ENCODE measurements around the gene MXRA7.
"Not testable (repeated sequence)": the region's sequence is repeated elsewhere in the genome, so short reads cannot be mapped to it uniquely, and the experiment has no call there.

Gene MXRA7, protein sequence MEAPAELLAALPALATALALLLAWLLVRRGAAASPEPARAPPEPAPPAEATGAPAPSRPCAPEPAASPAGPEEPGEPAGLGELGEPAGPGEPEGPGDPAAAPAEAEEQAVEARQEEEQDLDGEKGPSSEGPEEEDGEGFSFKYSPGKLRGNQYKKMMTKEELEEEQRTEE
- total RNA-seq: 17.6 to 28.5 reads per million in 2 donors

DNA sequence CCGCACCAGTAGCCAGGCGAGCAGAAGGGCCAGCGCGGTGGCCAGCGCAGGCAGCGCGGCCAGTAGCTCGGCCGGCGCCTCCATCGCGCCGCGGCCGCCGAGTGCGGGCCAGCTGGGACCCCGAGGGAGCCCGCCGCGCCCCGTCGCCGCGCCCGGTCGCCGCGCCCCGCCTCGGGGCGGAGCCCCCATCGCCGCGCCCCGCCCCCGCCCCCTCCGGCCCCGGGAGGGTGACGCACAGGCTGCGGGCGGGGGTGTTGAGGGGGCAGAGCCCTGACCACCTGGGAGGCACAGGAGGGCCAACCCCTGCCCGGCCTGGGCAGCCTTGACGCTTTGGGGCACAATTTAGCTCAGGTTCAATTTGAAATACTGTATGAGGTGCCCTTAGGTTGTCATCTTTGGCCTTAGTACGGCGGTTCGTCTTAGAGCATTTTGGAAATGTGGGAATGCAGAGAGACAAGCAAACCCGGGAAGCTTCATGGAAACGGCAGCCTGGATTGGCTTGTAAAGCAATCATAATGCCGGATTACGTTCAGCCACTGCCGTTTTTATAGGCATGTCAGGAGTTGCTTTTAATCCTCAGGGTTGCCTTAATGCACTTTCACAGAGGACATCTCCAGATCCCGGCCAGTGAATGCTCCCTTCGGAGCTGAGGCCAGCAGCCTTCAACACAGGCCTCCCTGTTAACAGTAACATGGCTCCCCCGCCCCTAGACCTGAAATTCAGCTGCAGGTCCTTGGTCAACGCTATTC, at the start of gene MXRA7:
Gene MXRA7 (minus strand): TSS at position 103 of the 749 bp plus-strand sequence. CDS start 19 bp downstream, at position 84.
- DNase-seq: peak; percentile 66

DNA sequence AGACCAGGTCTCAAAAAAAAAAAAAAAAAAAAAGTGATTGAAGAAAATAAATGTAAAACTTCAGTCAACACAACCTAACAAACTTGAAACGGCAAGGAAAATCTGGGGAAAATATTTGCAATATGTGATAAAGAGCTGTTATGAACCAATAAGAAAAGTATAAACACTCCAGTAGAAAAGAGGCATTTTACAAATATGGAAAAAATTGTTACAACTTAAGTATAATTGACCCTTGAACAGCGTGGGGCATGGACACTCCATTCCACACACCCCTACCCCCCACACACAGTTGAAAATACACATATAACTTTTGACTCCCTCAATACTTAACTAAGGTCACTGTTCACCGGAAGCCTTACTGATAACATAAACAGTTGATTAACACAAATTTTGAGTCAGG, 47.8 kb upstream of the MXRA7 start:
- DNase-seq: no peak

DNA sequence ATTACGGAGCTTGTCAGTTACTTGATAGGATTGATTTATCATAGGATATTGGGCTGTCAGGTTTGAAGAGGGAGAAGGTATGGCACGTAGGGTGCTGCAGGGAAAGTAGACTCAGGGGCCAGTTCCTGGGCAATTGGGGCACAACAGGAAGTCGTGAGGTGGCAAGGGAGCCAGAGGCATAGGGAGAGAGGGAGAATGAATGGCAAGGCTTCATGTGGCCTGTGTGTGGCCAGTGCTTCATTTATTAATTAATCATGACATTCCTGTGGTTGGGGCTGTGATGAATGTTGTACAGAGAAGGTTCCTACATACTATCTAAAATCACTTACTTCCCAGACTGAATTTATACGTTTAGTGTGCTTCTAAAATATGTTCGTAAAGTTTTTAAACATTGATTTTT, 46.5 kb upstream of the MXRA7 start:
- DNase-seq: no peak

DNA sequence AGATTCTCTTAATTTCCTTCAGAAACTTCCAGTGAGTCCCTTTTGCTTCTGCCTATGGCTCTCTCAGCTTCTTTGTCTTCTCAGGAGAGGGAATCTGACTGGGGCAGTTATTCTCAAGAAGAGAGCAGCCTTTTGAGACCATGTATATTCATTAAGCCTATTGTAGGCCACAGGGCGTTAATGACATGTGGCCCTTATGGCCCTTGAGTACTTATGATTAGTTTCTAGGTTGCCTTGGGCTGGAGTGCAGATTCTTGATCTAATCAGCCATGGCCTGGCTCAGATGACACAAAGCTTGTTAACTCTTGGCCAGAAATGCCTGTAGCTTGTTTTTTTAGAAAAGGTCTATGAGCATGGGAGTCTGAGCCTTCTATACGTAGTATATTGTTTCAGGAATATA, 44.5 kb upstream of the MXRA7 start:
- DNase-seq: no peak

DNA sequence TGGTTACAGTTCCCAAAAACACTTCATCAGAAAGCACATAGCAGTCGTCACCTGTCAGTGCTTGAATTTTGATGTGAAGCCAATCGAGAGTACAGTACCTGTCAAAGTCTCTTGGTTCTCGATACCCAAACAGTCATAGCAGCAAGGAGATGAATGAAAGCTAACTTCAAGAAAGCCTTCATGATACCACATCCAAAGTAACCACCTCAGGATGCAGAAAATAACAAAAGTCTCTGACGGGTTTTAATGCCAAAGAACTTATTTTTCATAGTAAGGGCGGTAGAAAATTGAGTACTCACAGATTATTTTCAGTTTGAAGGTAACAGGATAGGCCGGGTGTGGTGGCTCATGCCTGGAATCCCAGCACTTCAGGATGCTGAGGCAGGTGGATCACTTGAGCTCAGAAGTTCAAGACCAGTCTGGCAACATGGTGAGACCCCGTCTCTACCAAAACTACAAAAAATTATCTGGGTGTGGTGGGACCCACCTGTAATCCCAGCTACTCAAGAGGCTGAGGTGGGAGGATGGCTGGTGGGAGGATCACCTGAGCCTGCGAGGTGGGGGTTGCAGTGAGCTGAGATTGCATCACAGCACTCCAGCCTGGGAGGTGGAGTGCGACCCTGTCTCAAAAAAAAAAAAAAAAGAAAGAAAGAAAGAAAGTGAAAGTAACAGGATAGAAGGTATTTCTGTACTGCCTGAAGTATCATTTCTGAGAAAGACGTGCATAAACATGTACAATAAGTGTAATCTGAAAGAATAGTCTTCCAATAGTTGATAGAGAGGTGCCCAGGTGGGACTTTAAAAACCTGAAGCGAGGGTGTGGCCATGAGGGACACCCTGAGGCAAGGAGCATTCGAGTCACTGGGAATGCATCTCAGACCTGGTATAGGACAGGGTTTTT, 42.5 kb upstream of the MXRA7 start:
- no peak for DNase-seq

DNA sequence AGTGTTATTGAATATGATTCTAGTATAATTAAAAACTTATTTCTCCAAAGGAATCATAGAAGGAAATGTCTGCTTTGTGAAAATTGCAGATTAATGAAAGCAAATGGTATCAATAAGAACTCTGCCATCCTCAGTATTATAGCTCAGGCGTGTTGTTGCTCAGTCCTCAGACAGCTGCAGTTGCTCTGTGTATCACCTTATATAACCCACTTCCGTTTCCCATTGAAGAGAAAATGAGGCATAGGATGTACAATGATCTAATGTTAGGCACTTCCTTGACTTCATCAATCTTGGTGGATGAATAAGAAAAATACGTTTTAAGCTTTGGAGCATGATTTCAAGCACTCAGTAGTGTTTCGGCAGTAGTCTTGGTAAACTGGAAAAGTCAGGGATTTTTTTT, 41.2 kb upstream of the MXRA7 start:
- DNase-seq: no peak

DNA sequence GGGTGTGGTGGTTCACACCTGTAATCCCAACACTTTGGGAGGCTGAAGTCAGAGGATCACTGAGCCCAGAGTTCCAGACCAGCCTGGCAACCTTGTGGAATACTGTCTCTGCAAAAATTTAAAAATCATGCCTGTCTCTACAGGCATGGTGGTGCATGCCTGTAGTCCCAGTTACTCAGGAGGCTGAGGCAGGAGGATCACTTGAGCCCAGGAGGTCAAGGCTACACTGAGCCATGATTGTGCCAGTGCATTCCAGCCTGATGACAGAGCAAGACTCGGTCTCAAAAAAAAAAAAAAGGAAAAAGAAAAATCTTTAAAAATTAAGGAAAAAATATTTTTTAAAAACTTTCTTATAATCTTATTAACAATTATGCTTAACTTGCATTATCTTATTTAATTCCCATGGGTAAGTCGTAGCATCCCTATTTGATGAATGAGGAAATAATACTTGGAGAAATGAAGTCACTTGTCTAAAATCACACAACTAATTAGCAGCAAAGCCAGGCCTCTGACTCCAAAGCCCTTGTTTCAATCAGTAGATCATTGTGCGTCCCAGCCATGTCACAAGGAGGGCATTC, 40.7 kb upstream of the MXRA7 start:
- DNase-seq: no peak

DNA sequence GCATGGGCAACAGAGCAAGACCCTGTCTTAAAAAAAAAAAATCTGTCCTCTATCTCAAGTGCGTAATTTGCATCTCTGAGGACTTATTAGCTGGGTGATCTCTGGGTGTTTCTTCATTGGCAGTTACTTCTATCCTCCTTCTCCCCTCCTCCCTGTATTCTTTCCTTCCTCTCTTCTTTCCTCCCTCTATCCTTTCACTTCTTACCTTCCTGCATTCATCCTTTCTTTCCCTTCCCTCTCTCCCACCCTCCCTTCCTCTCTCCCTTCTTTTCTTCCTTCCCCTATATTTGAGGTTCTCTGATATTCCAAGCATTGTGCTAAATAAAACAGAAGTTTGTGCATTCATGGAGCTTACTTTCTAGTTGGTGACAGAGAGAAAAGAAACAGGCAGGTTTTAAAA, 37.9 kb upstream of the MXRA7 start:
- no peak for DNase-seq

DNA sequence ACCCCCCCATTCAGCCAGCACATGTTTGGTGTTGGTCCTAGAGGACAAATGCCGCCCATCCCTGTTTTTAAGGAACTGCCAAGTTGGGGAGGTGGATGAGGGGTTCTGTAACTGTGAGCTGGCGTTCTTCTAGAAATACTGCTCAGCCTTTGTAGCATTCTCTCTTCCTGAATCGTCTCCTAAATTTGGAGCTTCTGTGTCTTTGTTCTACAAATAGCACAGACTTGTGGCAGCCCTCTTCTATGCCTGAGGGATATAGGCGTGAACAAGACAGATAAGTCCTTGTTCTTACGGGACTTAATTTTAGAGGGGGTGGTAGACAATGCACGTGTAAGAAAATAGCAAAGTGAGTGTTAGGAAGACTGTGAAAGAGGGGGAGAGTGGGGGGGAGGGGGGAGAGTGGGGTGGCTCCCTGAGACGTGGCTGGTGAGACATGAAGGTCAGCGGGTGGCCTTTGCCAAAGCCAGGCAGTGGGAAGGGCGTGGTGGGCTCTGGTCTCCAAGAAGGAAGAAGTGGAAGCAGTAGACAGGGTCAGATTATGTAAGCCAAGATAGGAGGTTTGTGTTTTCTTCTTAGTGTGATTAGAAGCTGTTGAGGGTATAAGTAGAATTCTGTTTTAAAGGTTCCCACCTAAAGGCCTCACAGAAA, 37.1 kb upstream of the MXRA7 start:
- no peak for DNase-seq

DNA sequence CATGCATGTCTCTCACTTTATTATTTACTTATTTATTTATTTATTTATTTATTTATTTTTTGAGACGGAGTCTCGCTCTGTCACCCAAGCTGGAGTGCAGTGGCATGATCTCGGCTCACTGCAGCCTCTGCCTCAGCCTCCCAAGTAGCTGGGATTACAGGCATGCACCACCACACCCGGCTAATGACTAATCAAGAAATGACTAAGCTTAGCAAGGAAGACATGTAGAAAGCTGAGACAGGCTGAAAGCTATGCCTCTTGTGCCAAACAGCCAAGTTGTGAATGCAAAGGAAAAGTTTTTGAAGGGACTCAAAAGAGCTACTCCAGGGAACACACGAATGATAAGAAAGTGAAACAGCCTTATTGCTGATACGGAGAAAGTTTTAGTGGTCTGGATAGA, 35.0 kb upstream of the MXRA7 start:
- DNase-seq: not testable (repeated sequence)

DNA sequence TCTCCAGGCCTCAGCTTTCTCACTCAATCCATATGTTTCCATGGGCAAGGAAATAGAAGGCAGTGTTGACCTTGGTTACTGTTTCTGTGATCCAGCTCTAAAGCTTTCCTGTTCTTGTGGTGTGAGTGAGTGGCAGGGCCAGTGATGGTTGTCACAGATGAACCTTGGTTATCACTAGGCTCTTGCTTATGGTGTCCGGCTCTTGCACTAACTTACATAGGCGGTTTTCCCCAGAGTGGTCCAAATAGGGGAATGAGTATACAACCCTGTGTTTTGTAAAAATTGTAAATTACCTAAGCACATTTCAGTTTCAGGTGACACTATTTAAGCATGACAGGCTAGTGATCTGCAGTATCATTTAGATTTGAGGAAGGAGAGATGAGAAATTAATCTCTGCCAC, 34.0 kb upstream of the MXRA7 start:
- DNase-seq: no peak

DNA sequence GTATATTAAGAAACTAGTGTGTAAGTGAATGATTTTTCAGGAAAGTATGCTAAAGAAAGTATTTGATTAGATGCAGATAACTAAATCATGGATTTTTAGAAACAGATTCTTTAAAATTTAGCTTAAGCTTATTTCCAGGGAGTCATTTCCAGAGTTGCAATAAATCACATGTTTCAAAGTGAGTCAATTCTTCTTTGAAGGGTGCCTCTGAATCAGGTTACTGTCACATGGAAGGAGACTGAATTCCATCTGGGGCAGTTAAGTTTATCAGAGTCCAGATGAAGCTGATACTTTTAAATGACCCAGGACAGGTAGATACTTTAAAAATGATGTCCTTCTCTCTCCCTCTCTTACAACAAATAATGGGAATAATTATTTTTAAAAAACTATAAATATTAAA, 32.2 kb upstream of the MXRA7 start:
- no peak for DNase-seq

DNA sequence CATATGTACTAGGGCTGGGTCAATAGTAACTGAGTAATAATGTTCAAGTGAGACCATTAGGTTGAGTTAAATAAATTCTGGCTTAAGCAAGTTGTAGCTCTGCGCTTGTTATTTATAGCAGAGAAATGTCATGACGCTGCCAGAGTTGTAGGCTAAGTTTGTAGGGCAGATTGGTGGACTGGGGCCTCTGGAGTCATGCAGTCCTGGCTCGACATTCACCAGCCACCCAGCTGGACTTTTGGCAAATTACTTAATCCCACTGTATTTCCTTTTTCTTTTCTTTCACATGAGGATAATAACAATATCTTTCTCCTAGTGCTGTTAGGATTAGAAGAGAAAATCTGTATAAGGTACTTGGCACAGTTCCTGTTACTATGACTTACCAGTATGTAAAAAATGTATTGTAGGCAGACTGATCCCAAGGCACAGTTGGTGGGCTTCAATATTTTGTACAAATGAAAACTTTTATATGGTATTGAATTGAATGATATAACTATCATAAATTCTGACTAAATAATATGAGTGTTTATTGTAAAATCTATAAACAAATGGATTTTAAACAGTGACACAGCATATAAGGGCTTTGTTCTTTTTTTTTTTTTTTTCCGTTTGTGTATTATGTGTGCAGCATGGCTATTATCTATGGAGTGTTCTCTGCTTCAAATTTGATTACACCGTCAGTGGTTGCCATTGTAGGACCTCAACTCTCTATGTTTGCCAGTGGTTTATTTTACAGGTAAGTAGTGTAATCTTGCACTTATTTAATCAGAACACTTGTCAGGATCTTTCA, 29.8 kb upstream of the MXRA7 start:
- no peak for DNase-seq

DNA sequence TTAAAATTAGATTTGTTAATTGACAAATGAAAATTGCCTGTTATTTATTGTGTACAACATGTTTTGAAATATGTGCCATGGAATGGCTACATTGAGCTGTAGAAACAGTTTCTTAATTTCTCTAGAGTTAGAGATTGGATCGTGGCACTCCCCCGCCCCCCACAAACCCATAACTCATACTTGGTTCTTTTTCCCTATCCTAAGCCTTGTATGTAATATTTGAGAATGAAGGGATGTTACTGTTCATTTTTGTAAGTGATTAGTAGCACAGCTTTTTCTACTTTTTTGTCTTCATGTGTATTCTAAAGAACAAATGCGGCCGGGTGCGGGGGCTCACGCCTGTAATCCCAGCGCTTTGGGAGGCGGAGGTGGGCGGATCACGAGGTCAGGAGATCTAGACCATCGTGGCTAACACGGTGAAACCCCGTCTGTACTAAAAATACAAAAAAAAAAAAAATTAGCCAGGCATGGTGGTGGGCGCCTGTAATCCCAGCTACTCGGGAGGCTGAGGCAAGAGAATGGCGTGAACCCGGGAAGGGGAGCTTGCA, 28.9 kb upstream of the MXRA7 start:
- not testable (repeated sequence) for DNase-seq

DNA sequence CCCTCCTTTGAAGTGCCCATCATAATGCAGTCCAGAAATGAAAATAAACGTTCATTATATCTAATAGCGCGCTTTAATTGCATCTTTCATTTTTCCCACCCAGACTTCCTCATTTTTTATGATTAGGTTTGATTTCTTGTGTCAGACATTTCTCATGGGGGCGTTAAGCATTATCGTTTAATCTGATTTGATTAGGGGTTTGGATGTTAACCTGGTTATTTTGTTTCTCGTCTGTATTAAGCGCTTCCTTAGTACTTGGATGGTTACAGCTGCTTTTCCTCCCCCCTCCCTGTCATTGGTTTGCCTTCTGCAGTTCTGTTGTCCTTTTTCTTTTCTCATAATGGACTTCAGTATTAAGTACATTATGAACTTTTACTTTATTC, 27.7 kb upstream of the MXRA7 start:
- no peak for DNase-seq

DNA sequence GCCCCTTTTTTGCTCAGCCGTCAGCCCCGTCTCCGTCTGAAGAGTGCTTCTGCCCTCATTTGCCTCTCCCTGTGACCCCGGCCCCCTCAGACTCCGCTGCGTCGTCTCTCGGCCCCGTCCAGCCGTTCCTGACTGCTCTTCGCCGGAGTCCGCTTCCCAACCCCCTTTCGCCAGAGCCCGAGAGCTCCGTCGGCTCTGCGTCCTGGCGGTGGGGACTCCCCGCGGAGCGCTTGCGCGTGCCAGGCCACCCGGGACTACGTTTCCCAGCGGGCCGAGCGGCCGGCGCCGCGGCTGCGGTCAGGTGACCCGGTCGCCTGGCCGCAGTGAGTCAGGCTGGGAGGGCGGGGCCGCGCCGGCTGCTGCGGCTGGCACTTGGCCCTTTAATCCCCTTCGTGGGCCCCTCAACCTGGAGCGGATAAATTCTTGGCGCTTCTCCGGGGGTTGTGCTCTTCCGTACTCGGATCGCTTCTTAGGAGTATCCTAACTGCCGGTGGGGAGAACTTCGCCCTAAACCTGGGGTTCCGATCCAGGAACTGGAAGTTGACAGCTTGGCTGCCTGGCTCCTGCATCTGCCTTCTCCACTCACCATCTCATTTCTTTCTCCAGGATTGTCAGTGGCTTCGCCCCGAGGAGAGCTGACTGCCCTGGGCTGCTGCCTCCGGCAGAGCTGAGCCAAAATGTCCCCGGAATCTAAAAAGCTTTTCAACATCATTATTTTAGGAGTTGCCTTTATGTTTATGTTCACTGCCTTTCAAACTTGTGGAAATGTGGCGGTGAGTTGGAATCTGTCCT, 27.1 kb upstream of the MXRA7 start, which contains the start of gene MFSD11:
Gene MFSD11 (plus strand): TSS at position 444 of the 792 bp plus-strand sequence. CDS start 234 bp downstream, at position 678.
- DNase-seq: peak; percentile 85

DNA sequence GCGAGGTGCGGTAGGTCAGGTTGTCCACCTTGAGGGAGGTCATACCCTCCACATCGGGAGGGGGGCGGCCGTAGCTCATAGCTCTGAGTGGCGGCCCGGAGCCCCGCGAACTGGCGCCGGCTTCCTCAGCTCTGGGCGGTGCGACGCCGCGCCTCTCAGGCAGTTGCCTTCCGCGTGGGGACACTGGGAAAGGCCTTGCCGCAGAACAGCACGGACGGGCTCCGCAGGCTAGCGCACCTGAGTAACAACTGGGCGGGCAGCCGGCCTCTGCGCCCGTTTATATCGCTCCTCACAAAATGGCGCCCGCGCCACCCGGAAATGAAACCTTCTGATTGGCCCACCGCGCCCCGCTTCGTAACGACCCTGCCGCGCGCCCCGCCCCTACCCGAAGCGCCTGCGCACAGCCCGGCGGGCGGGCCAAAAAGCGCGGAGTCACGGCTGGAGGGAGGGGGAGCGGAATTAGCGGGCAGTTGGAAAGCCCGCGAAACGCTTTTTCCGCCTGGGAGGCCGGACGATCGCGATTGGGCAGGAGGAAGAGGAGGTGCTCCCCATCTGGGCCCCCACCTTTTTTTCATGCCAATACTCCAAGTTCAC, 26.4 kb upstream of the MXRA7 start, which contains the start of gene SRSF2:
Gene SRSF2 (minus strand): TSS at position 250 of the 594 bp plus-strand sequence. CDS start 171 bp downstream, at position 79.
- DNase-seq: peak; percentile 97

DNA sequence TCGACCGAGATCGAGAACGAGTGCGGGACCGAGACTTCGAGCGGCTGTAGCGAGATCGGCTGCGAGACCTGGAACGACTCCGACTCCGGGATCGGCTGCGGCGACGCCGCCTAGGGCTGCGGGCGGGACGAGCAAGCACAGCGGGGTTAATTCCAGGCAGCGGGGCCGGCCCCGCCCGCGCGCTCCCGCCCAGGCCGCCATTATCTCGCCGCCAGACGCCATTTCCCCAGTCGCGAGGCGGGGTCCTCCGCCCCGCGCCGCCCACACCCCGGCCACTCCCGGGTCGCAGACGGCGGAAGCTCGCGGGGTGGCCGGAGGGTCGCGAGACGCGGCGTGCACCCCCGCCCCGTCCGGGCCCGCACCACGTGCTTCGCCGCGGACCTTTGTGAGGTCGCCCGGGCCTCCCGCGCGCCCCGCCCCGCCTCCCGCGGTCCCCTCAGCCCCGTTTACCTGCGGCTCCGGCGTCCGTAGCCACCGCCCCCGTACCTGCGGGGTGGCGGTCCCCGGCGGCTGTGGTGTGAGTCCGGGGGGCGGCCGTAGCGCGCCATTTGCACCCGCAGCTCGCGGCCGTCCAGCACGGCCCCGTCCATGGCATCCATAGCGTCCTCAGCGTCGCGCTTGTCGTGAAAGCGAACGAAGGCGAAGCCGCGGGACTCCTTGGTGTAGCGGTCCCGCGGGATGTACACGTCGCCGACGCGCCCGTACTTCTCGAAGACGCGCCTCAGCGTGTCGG, 25.8 kb upstream of the MXRA7 start:
- peak; percentile 55 for DNase-seq
